ENCODE measurements around the gene INAVA.

- no peak for TF ChIP-seq CTCF (IDR thresholded peaks at IDR 0.05)
- TF ChIP-seq POLR2A (IDR thresholded peaks at IDR 0.05) = no peak
Measured at GRCh38 chr1:200917291-200917817, 22.7 kb downstream of the INAVA start.

Data from heart left ventricle (tissue), 13 donors.